EH (cell line): Measurements from ENCODE around the gene URGCP.
A peak's percentile ranks its signal among the peaks of the same experiment; 100 is the strongest.

Source experiments
- DNase-seq: peaks from one replicate; pipeline ENCODE4 v3.0.0-alpha.2; 2015; ENCODE audit warnings: low read depth

URGCP gene

DNA sequence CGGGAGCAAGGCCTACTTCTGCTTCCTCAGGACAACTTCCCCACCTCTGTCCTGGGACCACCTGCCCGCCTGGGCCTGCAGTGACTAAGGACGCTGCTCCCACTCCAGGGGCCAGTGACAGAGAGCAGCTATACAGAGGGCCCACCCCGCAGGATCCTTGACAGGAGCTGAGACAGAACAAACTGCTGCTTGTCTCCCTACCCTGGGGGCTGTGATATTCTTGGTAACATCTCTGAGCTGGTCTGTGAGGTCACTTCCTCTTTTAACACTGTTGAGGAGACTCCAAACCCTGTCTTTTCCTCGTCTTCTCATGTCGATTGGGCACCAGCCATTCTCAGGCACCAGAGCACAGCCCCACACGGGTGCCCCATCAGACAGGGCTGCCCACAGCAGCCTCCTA is 30.2 kb downstream of the URGCP start:
- no peak for DNase-seq

DNA sequence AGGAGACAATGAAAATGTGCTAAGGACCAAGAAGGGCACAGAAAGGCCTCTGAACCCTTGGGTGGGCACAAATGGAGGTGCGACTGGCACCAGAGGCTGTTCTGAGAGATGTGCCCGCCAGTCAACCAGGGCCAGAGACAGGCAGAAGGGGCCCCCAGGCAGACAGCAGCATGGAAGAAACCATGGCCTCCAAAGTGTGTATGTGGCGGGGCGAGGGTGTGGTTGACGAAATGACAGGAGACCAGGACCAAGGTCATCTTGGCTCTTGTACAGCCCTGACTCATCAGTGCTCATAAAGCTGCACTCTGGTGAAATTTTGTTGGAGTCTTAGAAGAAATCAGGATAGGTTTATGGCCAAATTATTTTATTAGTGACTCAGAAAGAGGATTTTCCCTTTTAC is 33.1 kb downstream of the URGCP start:
- DNase-seq = peak; percentile 93

DNA sequence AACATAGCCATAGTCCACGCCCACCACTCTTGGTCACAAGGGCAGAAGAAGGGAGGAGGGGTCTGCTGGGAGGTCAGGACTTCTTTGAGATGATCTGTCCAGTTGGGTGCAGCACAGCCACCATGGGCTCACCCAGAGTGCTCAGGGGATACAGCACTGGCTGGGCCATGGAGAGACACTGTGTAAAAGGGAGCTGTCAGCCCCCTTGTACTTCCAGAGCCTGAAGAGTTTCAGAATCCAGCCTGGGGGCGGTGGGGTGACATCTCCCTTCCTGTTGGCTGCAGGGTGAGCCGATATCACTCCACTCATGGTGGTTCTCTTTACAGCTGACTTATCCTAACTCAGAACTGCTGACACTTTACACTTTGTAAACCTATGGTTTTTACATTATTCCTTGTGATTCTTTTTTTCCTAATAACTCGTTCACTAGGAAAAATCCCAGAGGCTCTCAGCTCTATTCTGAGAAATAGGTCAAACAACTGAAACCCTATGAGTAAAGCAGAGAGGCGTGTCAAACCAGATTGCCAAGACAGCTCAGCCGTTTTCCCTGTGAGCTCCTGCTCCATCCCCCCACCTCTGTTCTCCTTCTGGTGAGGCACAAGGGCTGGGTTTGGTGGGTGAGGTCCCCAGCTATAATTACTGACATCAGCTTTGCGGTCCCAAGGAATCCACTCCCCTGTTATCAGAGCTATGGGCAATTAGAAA is 33.8 kb downstream of the URGCP start:
- peak; percentile 91 for DNase-seq

DNA sequence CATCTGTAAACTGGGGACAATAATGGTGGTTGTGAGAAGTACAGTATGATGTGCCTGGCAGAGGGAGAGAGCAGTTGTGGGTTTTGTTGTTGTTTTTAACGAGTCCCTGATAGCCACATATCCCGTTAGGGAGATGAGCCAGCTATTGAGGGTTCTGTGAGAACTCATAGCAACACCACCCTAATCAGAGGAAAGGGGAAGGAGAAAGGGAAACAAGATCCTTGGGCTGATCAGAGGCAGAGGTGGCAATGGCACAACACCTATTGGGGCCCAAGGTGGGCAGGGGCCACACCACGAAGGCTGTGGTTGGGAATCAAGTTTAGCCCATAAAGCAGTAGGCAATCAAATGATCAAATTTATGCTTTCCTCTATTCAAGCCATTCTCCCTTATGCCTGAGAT is 35.3 kb downstream of the URGCP start:
- peak; percentile 5 for DNase-seq

DNA sequence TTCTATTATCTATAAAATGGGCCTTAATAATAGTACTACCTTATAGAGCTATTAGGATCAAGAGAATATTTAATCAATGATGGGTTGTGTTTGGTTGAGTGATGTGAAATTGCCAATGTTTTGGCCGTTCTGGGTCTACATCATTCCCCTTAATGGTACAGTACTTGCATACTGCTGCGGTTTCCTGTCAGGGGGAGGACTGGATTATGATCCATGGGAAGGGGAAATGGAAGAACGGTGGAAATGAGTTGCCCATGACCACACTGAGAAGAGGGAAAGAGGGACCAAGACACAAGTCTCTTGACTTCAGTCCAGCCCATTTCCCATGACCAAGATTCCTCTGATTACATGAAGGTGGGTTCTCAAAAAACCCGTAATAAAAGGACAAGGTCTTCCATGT is 36.1 kb downstream of the URGCP start:
- DNase-seq = peak; percentile 31

DNA sequence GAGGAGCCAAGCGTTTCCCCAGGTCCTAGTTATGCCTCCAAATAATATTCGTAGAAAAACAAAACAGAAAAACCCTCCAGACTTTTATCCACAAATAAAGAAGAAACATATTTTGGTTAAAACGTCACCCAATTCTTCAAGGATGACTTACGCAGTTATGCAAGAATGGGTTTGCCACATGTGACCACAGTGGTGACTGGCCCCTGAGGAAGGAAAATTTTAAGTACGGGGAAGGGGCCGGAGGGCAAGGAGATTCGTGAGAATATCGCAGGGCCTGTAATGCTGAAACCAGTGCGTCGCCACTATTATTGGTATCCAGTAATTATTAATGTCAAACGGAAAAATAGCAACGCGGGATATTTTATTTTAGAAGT is 36.5 kb downstream of the URGCP start:
- DNase-seq = peak; percentile 98

DNA sequence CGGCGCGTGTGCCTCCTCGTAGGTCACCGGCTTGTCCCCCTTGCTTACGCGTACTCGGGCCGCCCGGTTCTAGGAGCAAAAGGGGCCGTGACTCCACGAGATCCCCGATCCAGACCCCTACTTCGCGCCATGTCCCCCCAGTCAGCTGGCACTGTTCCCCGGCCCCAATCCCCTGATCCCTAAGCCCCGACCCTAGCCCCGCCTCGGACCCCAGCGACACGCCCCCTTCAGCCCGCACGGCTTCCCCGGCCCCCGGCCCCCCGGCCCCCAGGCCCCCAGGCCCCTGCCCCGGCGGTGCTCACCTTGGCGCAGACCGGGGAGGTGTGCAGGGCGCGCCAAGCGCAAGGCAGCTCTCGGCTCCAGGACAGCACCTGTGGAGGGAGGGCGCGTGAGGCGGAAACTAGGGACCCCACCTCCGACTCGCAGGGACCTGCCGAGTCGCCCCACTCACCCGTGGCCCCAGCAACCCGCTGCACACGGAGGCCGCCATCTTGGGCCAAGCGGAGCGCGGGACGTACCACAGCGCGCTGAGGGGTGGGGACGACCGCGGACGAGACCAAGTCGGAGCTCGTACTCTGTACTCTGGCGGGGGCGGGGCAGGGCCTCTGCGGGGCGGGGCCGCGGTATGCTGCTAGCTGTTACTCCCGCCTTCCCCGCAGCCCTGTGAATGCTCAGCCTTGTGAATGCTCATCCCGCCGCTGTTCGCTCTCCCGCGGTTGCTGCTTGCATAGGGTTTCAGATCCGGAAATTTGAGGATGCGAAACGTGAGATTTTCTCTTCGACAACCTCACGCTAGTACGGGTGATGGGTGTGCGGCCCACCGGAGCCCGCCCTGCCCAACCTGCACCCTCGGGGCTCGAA is 37.2 kb downstream of the URGCP start, which contains the start of gene MRPS24:
Gene MRPS24 (minus strand): TSS at position 512 of the 861 bp plus-strand sequence. CDS start 22 bp downstream, at position 490.
- peak; percentile 96 for DNase-seq

DNA sequence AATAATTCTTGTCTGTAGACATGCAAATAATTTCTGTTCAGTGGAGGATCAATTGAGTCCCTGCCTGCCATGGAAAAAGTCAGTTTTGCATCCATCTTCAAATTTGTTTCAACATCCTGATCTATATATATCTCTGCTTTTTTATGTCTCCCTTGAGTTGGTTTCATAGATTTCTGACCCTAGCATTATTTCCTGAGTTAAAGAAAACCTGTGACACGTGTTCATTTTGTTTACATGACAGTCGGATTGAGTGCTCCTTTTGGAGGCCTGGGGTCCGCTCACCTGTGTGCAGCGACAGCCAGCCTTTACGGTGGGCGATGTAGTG is 37.8 kb downstream of the URGCP start:
- DNase-seq = no peak

DNA sequence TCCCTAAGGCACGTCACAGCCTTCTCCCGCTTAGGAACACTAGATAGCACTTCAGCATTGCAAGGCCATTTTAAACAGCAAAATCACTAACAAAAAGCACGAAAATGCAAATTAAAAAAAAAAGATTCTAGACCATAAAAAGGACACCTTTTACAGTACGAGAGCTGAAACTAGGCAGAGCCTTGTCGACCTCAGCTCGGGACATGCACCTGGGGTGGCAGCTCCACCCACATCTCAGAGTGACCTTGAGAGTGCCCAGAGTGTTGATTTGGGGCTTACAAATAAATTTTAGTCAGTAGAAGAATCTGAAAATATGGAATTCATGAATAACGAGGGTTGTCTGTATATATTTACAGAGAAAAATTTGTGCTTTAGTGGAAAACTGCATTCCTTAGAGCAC is 38.2 kb downstream of the URGCP start:
- DNase-seq = no peak

DNA sequence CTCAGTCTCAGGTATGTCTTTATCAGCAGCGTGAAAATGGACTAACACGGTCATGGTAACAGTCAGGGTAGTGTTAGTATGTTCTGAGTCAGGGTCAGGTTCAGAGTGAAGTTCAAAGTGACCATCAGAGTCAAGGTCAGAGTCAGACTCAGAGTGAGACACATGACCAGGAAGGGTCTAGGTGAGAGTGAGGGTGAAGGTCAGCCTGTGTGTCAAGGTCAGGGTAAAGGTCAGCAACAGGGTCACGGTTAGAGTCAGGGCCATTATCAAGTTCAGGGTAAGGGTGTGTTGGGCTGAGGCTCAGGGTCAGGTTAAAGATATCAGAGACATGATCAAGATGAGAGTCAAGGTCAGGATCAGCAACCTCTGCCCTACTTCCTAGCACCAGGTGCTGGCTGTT is 41.1 kb downstream of the URGCP start:
- DNase-seq = no peak

DNA sequence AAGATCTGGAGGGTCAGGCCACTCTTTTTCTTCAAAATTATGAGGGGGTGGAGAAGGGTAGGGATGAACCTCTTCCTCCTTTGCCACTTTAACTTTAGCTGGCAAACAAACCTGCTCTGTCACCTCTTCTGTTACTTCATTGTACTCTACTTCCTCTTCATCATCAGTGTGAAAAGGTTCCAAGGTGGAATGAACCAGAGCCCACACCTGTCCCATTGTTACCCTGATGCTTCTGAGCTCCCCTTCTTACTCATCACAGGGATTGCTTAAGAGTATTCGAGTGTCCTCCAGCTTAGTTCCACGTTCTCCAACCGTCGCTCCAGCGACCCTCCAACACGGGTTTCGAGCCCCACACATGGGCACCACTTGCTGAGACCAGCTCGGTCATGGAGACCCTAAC is 42.3 kb downstream of the URGCP start:
- no peak for DNase-seq

DNA sequence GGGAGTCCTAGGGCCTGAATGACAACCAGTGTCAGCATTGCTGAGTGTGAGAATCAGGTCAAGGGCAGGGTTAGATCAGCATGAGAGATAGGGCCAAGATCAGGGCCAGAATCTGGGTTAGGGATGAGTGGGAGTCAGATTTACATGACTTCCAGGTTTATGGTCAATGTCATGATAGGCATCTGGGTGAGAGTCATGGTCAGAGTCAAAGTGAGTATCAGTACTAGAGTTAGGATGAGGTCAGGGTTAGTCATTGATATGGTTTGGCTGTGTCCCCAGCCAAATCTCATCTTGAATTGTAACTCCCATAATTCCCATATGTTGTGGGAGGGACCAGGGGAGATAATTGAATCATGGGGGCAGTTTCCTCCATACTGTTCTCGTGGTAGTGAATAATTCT is 49.4 kb downstream of the URGCP start:
- peak; percentile 54 for DNase-seq

DNA sequence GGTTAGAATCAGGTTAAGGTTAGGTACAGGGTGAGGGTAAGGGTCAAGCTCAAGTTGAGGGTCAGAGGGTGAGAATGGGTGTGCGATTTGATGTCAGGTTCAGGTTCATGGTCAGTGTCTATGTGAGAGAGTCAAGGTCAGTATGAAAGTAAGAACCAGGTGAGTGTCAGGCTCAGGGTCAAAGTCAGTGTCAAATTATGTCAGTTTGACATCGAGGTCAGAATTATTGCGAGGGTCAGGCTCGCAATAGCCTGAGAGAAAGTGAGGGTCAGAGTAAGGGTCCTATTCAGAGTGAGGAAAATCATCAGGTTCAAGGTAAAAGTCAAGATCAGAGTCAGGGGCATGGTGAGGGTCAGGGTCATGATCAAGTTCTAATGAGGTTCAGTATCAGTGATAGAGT is 50.1 kb downstream of the URGCP start:
- no peak for DNase-seq

DNA sequence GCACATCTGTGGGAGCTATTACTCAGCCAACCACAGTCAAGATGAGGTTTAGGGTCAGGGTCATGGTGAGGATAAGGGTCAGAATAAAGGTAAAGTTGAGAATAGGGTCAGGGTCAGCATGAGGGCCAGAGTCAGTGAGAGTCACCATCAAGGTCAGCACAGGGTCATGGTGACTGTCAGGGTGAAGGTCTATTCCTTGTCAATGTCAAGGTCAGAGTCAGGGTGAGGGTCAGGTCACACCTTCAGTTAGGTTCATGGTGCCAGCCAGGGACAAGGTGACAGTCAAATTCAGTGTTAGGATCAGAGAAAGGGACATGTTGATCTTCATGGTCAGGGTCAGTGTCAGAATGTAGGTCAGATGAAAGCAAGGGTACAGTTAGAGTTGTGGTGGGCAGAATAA is 51.2 kb downstream of the URGCP start:
- DNase-seq = no peak

DNA sequence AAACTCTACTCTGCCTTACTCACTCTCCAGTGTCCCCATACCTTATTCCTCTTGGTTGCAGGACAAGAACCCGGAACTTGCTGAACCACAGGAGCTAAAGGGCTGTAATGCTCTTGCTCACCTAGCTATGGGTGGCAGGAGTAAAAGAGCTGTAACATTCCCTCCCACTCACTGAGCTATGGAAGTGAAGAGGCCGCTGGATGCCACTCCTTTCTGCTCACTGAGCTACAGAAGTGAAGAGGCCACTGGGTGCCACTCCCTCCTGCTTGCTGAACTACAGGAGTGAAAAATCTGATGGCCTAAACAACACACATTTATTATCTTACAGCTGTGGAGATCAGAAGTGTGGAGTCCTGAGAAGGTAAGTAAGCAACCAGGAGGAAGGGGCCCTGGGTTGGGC is 54.6 kb downstream of the URGCP start:
- DNase-seq = no peak

DNA sequence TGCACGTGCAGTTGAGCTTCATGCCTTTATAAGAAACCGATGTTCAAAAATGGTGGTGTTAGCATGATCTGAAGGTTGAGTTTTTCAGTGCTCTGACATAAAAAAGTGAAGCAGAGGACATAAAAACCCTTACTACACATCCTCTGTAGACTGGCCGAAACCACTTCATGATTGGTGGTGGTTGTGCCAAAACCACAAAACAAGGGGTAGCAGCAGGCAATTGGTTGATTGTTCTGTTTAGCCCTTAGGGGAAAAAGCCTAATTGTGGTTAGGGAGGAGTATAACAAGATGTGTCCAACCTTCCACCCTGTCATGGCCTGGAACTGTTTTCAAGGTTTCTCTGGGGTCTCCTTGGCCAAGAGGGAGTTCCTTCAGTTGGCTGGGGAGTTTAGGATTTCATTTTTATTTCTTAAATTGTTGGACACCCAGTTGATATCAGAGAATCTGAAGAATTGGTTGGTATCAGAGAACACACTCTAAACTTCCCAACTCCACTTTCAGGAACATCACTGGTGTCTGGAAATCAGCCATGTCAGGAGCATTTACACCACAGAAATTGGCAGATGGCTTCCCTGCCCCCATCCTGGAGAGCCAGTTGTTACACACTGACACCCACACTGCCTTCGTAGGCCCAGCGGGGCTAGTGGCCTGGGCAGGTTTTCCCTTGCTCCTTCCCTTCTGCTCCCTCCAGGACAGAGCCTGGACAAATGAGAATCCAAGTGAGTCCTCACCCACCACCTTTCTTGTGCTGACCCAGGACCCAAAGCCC is 55.9 kb downstream of the URGCP start:
- peak; percentile 55 for DNase-seq

DNA sequence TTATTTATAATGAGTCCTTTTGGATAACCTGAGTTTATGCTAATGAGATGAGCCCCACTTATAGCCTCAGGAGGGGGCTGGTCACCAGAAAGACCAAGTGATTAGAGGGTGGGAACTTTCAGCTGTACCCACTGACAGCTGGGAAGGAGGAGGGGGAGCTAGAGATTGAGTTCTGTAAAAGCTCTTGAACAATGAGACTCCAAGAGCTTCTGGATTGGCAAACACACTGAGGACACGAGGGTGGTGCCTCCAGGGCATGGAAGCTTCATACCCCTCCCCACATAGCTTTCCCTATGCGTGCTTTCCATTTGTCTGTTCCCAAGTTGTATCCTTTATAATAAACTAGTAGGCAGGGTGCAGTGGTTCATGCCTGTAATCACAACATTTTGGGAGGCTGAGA is 57.3 kb downstream of the URGCP start:
- no peak for DNase-seq

DNA sequence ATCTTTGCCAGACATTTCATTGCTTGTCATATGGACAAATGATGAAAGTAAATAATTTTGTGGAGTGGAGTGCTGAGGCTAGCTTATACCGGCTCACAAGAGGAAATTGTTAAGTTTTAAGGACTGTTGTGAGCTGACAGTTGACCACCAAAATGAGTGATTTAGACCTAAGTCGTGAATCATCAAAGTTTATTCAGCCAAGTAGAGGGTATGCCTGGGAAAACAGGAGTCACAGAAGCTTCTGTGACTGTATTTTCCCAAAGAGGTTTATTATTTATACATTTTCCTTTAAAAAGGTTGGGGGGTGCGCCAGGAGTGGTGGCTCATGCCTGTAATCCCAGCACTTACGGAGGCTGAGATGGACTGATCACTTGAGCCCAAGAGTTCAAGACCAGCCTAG is 58.9 kb downstream of the URGCP start:
- DNase-seq = peak; percentile 50

DNA sequence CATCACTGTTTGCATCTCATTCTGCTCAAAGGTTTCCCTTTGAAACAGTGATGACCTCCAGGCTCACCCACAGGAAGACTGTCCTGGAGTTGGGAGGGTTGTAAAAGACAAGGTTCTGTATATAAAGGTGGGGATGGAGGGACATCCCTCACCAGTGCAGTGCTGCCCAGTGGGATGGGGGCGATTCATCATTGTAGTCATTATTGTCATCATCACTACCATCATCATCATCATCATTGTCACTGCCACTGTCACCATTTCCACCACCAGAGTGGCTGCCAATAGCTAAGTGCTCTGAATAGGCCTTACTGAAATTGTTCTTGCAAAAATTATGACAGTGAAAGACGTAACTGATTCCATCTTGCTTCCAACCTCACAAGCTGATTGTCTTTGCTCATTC is 61.7 kb downstream of the URGCP start:
- DNase-seq = no peak

DNA sequence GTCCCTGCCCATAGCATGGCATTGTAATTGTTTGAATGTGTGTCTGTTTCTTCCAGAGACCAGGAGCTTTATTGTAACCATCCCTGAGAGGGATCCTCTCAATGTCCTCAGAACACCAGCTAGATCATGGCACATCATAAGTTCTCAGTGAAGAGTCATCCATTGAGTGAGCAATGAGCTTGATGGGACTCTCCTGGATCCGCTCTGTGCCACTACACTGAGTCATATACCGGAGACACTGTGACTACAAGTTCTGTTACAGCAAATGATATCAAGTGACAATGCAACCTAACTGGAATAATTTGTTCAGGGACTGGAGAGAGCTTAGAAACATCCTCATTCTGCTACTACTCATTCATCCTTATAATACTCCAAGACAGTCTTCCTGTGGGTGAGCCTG is 62.1 kb downstream of the URGCP start:
- DNase-seq = peak; percentile 16

DNA sequence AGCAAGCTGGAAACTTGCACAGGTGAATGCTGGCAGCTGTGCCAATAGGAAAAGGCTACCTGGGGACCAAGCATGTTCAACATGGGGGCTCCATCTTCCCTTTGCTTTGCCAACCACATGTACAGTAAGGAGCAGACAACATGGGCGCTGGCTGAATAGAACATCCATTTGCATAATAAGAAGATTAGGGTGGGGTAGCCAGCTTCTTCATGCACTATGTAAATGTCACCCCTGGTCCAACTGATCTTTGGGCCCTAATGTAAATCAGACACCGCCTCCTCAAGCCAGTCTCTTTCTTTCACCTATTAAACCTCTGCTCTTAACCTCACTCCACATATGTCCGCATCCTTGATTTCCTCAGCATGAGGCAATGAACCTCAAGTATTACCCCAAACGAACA is 63.1 kb downstream of the URGCP start:
- no peak for DNase-seq

DNA sequence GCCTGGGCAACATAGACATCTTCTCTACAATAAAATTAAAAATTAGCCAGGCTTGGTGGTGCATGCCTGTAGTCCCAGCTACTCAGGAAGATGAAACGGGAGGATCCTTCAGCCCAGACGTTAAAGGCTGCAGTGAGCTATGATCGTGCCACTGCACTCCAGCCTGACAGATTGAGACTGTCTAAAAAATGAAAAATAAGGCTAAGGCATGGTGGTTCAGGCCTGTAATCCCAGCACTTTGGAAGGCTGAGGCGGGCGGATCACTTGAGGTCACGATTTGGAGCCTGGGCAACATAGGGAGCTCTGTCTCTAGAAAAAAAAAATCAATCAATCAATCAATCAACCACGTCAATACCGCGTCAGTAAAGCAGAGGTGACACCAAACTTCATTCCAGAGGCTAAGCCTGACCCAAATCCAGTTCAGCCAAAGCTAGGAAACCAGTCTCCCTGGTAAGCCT is 68.2 kb downstream of the URGCP start:
- DNase-seq = no peak
